Iris pigment epithelial cell (primary cell): ENCODE results near the gene PER2.
"Not testable (repeated sequence)": the region's sequence is repeated elsewhere in the genome, so short reads cannot be mapped to it uniquely, and the experiment has no call there.

Experiments used
- DNase-seq: peaks from one replicate; pipeline ENCODE4 v3.0.0-alpha.2; 2011; ENCODE audit warnings: low read depth

Gene PER2

DNA sequence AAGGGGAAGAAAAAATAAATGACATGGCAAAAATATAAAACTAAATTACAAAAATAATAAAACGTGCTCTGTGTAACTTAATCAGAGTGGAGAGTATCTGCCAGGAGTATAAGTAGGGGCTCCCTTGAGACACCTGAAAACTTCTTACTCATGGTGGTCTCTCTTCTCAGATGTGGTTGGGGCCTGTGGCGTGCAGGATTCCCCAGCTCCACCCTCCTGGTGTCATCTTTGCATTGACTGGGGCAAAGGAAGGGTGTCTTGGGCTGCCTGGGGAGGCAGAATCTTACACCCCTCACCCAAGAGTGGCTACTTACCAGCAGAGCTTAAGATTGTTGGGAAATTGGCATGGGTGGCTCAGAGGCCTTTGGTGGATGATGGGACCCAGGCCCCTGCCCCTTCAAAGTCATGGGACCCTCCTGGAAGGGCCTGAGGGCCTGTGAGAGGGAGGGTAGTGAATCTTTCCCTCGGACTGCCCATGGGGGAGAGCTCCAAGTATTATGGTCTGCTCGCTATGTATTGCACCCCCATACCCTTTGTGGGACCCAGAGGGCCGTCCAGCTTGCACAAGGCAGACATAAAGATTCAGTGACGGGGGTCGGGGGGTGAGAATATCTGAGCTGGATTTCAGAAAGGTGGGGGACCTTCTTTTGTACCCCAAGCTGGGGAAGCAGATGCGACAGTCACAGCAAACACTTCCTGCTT, 25.0 kb upstream of the PER2 start:
- DNase-seq: no peak

DNA sequence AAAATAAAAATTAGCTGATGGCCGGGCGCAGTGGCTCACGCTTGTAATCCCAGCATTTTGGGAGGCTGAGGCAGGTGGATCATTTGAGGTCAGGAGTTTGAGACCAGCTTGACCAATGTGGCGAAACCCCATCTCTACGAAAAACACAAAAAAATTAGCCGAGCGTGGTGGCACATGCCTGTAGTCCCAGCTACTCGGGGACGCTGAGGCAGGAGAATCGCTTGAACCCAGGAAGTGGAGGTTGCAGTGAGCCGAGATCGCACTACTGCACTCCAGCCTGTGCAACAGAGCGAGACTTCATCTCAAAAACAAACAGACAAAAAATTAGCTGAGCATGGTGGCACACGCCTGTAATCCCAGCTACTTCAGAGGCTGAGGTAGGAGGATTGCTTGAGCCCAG, 22.3 kb upstream of the PER2 start:
- not testable (repeated sequence) for DNase-seq

DNA sequence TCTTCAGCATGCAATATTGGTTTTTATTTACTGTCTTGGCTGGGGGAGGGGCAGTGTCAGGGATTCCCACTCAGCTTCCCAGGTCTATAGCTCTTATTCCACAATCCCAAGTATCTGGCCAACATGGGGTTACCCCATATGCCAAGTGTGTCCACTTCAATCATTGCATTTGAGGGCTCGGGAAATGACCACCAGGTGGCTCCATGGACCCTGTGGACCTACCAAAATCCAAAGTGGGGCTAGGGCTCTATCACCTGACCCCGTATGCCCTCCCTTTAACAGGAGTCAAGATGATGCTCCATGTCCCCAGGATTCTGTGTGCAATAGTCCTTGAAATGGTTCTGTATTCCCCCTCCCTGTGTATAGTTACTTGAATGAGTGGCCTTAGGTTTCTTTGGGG, 19.8 kb upstream of the PER2 start:
- no peak for DNase-seq

DNA sequence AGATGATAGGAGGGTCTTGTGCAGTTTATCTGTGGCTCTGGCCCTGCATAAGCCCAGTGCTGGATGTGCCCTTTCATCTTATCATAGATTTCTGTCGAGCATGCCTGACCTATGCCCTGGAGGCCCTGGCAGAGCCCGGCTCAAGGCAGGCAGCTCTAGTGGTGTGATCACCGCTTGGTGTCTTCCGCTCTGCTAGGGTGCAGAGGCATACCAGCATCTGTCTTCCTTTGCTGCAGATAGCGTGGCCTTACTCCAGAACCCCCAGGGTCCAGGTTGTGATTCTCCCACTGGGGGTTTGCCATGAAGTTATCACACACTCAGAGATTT, 18.2 kb upstream of the PER2 start:
- DNase-seq: no peak

DNA sequence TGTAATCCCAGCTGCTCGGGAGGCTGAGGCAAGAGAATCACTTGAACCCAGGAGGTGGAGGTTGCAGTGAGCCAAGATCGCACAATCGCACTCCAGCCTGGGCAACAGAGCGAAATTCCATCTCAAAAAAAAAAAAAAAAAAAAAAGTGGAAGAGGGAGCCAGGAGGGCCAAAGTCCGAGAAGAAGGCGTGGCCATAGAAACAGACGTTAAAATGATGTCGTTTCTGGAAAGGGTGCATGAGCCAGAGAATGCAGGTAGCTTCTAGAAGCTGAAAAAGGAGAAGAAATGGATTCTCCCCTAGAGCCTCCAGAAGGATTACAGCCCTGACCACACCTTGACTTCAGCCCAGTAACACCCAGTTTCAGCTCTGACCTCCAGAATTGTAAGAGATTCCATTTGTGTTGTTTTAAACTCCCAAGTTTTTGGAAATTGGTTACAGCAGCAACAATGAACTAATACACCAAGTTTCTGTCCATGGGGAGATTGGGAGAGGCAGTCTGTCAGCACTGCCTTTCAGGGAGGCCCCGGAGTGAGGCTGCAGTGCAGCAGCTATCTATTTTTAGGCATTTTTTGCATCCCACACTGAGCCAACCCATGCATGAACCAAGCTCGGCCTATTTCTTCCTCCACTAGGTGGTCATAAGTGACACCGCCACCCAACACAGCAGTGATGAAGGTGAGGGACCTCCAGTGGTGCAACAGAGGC, 17.7 kb upstream of the PER2 start:
- no peak for DNase-seq

DNA sequence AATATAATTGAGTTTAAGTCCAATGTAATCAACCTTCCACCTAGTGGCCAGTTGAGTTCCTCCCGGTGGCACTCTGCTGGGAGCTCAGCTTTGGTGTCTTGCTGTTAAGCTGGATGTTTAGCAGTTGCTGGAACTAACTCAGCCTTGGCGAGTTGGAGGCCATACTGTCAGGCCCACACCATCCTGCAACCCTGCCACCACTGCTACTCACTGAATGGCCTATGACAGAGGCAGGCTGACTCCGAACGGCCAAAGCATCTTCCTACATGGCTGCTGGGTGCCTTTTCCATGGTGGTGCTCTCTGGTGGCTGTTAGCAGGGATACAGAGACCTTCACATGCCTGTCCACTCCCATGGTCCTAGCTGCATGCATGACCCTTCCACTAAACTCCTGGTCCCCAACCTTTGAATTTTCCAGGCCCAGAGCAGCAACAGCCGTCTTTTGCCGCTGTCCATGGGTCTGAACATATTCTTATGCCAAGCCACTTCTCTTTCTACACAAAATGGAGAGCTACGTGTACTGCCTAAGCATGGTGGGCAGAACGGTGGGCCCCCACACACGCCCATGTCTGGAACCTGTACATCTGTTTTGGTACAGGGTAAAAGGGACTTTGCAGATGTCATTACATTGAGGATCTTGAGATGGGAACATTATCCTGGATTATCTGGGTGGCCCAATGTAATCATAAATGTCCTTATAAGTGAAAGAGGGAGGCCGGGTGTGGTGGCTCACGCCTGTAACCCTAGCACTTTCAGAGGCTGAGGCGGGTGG, 16.9 kb upstream of the PER2 start:
- no peak for DNase-seq

DNA sequence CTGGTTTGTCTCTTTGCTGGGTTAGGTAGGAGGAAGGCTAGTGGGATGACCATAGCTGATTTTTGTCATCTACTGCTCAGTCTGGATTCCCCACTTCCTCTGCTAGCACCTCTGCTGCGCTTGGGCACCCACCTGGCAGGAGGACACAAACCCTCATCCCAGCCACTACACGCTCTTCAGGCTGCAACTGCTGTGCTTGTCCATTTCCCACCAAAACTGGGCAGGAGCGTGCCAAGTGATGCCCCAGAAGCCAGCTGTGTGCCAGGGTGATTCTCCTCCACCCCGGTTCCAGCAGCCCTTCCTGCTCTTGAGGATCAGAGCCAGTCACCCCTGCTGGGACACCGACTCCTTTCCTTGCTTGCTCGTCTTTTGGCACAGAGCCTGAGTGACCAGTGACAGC, 15.7 kb upstream of the PER2 start:
- DNase-seq: no peak

DNA sequence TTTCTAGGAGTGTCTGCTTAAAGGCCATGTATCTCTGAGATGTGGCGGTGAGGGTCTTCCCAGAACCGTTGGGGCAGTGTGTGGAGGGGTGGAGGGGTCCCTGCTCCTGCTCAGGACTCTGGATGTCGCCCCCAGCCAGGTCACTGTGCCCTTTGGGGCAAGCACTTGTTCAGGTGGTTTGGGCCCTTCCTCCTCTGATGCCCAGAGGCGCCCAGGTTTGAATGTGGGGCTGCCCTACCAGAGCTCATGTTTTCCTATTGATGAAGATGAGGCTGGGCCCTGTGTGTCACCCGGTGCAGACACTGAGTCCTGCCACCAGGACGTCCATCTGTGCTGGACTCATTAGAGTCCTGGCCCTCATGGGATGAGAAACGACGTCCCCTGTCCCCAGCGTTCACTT, 14.3 kb upstream of the PER2 start:
- no peak for DNase-seq

DNA sequence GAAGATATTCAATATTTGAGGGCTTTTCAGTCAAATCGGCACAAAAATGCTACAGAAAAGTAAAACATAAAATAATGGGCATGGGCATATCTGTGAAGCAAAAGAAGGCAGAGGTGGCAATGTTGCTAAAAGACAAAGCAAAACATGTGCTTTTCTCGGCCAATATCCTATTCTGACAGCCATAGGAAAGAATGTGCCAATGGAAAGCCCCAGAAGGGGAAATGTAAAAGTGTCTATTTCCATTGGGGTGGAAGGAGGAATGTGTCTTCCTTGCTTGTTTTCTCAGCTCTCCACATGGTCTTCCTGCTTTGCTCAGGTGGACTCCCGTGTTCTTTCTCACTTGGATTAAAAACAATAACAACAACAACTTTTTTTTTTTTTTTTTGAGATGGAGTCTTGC, 13.7 kb upstream of the PER2 start:
- no peak for DNase-seq

DNA sequence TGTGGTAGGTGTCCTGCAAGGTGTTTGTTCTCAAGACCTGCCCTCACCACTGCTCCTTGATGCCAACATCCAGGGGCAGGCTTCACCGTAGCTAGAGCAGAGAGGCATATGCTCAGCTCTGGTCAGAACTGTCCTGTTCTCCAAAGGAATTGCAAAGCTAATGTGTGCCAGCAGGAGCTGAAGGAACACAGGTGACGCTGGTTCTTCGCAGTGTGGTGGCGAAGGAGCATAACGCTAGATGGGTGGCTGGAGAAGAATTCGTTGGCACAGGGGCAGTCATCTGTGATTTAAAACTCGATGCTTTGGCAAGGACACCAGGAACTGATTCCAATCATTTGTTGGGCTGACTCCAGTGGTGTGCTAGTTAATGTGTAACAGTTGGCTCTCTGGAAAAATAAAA, 11.4 kb upstream of the PER2 start:
- DNase-seq: no peak

DNA sequence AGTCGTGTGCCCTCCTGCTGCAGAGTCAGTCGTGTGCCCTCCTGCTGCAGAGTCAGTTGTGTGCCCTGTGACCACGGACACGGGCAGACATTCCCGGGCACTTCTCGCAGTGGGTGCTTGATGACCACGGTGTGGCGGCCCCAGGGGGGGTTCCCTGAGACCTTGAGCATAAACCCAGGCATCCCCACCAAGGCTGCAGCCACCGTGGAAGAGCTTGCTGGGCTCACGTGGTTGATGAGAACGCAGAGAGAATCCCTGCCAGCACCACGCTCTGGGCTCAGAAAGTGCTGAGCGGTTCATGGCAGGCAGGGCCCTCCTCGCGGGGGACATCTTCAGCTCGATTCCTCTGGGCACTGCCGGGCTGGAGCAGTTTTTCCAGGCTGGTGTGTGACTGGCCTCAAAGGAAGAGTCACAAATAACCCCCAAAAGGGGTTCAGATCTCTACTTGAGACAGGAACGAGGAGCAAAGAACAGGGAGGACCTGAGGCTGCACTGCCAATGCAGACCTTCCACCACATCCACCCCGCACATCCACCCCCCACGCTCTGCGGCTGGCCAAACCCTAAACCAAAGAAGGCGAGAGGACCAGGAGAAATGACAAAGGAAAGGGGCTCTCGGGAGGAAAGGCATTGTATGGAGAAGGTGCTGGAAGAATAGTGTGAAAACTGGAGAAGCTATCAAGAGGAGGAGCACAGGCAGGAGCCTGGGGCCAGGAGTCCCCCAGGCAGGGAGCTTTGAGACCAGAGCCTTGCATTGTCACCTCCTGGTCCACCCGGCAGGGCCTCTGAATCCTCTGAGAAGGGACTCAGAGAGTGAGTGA, 8.4 kb upstream of the PER2 start:
- no peak for DNase-seq

DNA sequence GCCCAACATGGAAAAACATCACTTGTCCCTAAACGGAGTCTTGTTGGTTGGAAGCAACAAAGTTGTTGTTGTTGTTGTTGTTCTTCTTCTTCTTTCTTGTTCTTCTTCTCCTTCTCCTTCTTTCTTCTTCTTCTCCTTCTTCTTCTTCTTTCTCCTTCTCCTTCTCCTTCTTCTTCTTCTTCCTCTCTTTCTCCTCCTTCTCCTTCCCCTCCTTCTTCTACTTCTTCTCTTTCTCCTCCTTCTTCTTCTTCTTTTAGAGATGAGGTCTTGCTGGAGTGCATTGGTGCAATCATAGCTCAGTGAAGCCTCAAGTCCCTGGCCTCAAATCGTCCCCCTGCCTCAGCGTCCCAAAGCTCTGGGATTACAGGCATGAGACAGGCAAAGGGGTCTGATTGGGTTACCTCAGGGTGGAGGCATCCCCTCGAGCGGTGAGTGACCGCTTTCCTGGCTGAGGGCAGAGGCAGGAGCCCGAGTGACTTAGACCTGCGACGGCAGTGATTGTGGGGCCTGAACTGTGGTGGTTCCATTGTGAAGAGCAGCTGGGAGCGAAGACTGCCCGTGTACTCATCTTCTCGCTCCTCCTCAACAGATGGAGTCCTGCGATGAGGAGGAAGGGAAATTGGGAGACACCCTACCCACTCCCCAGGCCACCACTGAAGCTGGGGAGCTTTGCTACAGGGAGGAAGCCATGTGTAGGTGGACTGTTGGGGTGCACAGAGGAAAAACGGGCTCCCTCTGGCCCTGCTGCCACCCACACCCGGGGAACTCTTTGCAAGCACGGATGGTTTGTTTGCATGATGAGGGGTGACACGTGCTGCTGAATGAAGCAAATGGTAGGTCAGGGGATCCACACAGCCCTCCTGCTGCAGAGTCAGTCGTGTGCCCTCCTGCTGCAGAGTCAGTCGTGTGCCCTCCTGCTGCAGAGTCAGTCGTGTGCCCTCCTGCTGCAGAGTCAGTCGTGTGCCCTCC, 7.0 kb upstream of the PER2 start:
- no peak for DNase-seq

DNA sequence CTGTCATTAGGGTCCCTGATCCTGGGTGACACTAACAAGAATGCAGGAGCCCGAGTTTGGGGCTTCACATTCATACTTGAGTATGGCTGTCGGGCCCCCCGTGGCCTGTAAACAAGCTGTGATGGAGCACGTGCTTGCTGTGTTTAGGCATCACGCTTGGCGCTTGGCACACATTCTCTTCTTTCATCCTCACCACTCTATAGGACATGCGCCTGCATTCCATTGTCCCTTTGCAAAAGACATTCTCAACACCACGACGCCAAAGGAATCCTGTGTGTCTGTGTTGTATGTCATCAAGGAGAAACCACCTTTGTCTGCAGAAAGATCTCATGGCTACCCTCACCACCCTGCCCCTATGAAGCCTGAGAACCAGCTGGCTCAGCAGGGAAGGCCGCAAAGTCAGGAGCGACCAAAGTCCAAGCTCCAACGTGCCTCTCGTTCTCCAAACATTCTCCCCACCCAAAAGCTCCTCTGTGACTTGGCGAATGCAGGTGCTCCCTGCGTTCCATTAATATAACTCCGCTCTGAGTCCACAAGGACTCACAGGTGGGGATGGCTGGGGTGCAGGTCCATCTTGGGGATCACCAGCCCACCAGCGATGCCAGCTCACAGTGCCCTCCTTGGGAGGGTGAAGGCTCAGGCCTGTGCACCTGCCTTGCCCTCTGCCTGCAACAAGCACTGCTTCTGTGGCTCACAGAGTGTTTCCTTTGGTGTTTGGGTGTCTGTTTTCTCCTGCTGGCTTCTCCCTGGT, 6.2 kb upstream of the PER2 start:
- no peak for DNase-seq

DNA sequence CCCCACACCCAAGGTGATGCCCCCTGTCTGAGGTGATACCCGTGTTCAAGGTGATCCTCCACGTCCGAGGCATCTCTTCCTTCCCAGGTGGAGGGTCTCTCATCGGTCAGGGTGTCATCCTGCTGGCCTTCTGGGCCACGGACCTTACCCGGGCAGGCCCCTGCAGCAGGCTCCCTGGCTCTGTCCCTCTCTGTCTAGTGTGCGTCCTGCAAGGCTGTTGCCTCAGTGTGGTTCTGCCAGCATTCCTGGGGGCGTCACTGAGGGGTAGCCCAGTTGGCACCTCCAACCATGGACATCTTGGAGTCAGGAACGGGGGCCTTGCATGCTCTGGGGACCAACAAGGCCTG, 5.6 kb upstream of the PER2 start:
- DNase-seq: no peak

DNA sequence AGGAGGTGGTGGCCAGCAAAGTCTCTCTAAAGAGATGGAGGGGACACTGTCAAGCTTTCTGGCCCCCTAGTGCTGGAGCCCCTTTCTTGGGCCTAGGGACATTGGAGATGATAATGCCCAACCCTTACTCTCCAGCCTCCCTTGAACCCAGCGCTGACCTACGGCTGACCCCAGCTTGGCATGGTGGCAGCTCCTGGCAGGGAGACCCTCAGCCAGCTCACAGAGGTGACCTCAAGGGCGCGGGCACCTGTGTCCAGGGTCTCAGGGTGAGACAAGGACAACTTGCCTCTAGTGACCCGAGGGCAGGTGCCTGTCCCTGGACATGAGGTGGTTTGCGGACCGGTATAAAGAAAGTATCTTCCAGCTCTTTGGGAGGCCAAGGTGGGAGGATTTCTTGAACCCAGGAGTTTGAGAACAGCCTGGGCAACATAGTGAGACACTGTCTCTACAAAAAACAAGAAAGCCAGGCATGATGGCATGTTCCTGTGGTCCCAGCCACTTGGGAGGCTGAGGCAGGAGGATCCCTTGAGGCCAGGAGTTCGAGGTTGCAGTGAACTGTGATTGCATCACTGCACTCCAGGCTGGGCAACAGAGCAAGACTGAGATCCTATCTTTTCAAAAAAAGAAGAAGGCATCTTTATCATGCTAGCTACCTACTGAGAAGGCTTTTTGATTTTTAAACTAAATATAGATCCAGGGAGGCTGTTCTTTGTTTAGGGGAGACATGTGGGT, 3.3 kb upstream of the PER2 start:
- no peak for DNase-seq

DNA sequence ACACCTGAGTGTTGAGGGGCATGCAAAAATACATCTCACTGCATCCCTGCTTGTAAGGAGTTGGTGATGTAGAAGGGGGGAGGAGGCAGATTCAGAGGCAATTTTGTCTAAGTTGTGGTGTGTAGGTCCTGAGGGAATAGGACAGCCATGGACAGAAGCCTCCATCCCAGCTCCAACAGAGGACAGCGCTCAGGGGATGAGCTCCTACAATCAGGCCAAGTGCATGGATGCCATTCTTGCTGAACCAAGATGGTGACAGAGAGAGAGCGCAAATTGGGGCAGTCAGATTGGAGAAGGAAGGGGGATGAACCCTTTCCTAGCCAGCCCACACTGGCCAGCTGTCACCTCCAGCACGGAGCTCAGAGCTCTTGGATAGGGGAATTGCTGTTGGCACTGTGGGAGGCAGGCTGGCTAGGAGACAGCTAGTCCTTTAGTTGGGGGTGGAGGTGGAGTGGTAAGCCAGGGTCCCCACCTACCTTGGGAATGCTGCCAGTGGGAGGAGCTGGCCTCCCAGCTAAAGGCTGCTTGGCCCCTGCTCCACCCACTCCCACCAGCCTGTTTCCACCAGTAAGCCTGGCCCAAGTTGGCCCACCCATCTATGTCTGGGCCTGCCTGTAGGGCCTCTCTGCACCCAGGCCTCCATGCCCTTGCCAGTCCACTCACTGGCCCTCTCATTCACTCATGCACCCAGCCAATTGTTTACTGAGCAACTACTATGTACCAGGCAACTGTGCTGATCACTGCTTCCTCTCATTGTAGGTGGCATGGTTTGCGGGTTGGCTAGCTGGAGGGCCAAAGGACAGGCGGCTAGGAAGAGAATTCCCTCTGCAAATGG, 2.5 kb upstream of the PER2 start:
- no peak for DNase-seq

DNA sequence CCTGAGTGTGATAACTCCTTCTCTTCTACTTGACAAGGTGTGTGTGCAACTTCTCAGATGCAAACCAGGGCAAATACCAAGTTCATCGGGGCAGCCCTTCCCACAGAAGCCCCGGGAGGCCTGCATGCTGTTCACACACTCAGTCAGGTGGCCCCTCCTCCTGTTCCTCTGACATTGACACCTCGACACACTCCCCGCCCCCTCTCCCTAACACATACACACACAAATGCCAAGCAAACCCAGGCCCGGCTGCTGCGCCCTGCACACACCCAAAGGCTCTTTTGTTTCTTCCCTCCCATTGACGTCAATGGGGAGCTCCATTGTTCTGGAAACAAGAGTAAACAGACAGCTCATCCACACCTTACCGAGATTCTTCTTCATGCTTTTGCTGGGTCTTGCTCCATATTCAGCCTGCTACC, 1.7 kb upstream of the PER2 start:
- no peak for DNase-seq

DNA sequence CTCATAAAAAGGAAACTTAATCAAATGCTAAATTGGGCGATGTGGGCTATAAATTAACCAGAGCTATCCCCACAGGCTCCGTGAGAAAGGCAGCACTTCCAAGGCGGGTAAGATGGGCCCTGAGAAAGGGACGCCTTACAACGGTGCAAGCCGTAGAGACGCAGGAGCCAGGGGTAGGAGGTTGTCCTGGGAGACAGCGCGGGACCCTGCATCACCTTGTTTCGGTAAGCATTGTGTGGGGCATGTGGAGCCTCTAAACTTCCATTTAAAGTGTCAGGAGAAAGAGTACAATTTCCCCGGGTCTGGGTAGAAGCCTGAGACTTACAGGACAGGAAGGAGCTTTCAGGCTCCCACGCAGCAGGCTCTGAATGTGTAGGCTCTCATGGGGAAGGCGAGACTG, 1.2 kb upstream of the PER2 start:
- no peak for DNase-seq
